Suprapubic skin (tissue), 4 donors: ENCODE measurements around the gene TSHZ2. TPM values are rescaled to one million over a fixed set of nuclear protein-coding genes. Genes with fewer than 3 reads are reported as not detected.
"Not testable (repeated sequence)": the region's sequence is repeated elsewhere in the genome, so short reads cannot be mapped to it uniquely, and the experiment has no call there.

ENCODE experiments used
- DNase-seq, 2 donors: peaks; one replicate each; pipeline ENCODE4 v3.0.0-alpha.2; 2019; ENCODE audit warnings: low spot score in 2 of 2
- H3K27ac ChIP-seq: fragments of 200-600 bp; sonication (generic); one replicate; pipeline ENCODE4 v1.5.1; 2019
- H3K27me3 ChIP-seq: fragments of 200-600 bp; sonication (generic); one replicate; pipeline ENCODE4 v1.5.1; 2019
- H3K36me3 ChIP-seq: fragments of 200-600 bp; sonication (generic); one replicate; pipeline ENCODE4 v1.5.1; 2019
- H3K4me1 ChIP-seq: fragments of 200-600 bp; sonication (generic); one replicate; pipeline ENCODE4 v1.5.1; 2019
- H3K4me3 ChIP-seq: fragments of 200-600 bp; sonication (generic); one replicate; pipeline ENCODE4 v1.5.1; 2019; ENCODE audit warnings: mild to moderate bottlenecking
- H3K9me3 ChIP-seq: fragments of 200-600 bp; sonication (generic); one replicate; pipeline ENCODE4 v1.5.1; 2019
- CTCF ChIP-seq, 2 donors: fragments of 200-600 bp in 1 of 2; fragments of 450-650 bp in 1 of 2; sonication (generic) in 1 of 2; IDR thresholded peaks; one replicate each; pipeline ENCODE4 v1.5.1; 2016 to 2019; ENCODE audit warnings: antibody characterized with exemption in 2 of 2, mild to moderate bottlenecking in 1 of 2, moderate library complexity in 1 of 2
- EP300 ChIP-seq: sonication (generic); formaldehyde crosslinking; IDR thresholded peaks from one replicate; pipeline ENCODE4 v1.6.1; 2017; ENCODE audit warnings: antibody characterized with exemption
- POLR2A ChIP-seq, 2 donors: fragments of 450-650 bp; IDR thresholded peaks; one replicate each; pipeline ENCODE4 v1.6.1; 2017; ENCODE audit warnings: antibody characterized with exemption in 2 of 2, mild to moderate bottlenecking in 2 of 2, moderate library complexity in 2 of 2
- POLR2AphosphoS5 ChIP-seq, 3 donors: sonication (generic); formaldehyde crosslinking; IDR thresholded peaks; one replicate each; pipeline ENCODE4 v1.6.1; 2017; ENCODE audit warnings: antibody characterized with exemption in 3 of 3
- WGBS: methylation state at CpG from one replicate; pipeline ENCODE4 v1.1.5; 2018; 5-methylcytosine and 5-hydroxymethylcytosine counted together
- total RNA-seq, 4 donors: library from RNA; depleted of rRNA; stranded (reverse); fragments of >200 nt; gene quantifications; one replicate each; pipeline ENCODE4 v1.1.0, GENCODE V29; 2016

Gene TSHZ2
- total RNA-seq, 4 donors from 2014 or later: 10.2 to 24.7 (median 19.2) TPM

GRCh38 chr20:53535878-53536277 is 563.7 kb downstream of the TSHZ2 start:
- H3K4me1 ChIP-seq: no peaks in the 10 kb centered on the region
- H3K4me3 ChIP-seq: no peak overlapping the region
- no peak for DNase-seq
- WGBS: 93% methylated on average over 4 of the region's 4 CpGs
- no peaks in the 10 kb centered on the region for H3K36me3 ChIP-seq
- H3K9me3 ChIP-seq: no peaks in the 10 kb centered on the region
- no peak for TF ChIP-seq POLR2AphosphoS5 (IDR thresholded peaks at IDR 0.05)
- TF ChIP-seq EP300: no peak
- no peak for TF ChIP-seq POLR2A (IDR thresholded peaks at IDR 0.05)
- no peak for TF ChIP-seq CTCF (IDR thresholded peaks at IDR 0.05)
- no peaks in the 10 kb centered on the region for H3K27me3 ChIP-seq
- no peak overlapping the region for H3K27ac ChIP-seq

- WGBS: 92% methylated on average over 3 of the region's 3 CpGs
- H3K36me3 ChIP-seq, H3K4me1 ChIP-seq, DNase-seq, H3K27ac ChIP-seq, H3K9me3 ChIP-seq, H3K27me3 ChIP-seq, H3K4me3 ChIP-seq: not testable (repeated sequence)
These were observed 564.2 kb downstream of the TSHZ2 start for GRCh38 chr20:53536382-53536781.

- Histone ChIP-seq H3K9me3 (no peaks in the 10 kb centered on the region), H3K27me3 (no peaks in the 10 kb centered on the region), H3K4me1 (no peaks in the 10 kb centered on the region), H3K27ac (no peak overlapping the region), H3K36me3 (no peaks in the 10 kb centered on the region), H3K4me3 (no peak overlapping the region)
- no peak for DNase-seq
- WGBS: 49% methylated on average over 4 of the region's 4 CpGs
- no peak for TF ChIP-seq POLR2AphosphoS5 (IDR thresholded peaks at IDR 0.05)
- no peak for TF ChIP-seq CTCF (IDR thresholded peaks at IDR 0.05)
- TF ChIP-seq EP300: no peak
- TF ChIP-seq POLR2A (IDR thresholded peaks at IDR 0.05): no peak
These were observed 567.4 kb downstream of the TSHZ2 start for GRCh38 chr20:53539516-53539915.
